Right lobe of liver (tissue), 4 donors: ENCODE measurements around the gene ERGIC3.

Experiments
- POLR2A ChIP-seq: fragments of 450-650 bp; IDR thresholded peaks from one replicate; pipeline ENCODE4 v1.6.1; 2017; ENCODE audit warnings: antibody characterized with exemption, mild to moderate bottlenecking
- TF ChIP-seq, protein P1 (sequence below), 4 donors: fragments of 200-600 bp in 3 of 4; fragments of 450-650 bp in 1 of 4; IDR thresholded peaks; one replicate each; pipeline versions ENCODE4 v1.5.1 to v1.8.0; 2016 to 2022; ENCODE audit warnings: antibody characterized with exemption in 4 of 4, mild to moderate bottlenecking in 2 of 4
- donor health status: DM: no; HTN: no; CAD: no.
- donor health status: DM: no; HTN: no; CAD: no.
- donor health status: DM: no; HTN: yes; CAD: no.

- TF ChIP-seq, protein P1, sequence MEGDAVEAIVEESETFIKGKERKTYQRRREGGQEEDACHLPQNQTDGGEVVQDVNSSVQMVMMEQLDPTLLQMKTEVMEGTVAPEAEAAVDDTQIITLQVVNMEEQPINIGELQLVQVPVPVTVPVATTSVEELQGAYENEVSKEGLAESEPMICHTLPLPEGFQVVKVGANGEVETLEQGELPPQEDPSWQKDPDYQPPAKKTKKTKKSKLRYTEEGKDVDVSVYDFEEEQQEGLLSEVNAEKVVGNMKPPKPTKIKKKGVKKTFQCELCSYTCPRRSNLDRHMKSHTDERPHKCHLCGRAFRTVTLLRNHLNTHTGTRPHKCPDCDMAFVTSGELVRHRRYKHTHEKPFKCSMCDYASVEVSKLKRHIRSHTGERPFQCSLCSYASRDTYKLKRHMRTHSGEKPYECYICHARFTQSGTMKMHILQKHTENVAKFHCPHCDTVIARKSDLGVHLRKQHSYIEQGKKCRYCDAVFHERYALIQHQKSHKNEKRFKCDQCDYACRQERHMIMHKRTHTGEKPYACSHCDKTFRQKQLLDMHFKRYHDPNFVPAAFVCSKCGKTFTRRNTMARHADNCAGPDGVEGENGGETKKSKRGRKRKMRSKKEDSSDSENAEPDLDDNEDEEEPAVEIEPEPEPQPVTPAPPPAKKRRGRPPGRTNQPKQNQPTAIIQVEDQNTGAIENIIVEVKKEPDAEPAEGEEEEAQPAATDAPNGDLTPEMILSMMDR (IDR thresholded peaks at IDR 0.05) = no peak
- TF ChIP-seq POLR2A = no peak
Measured at GRCh38 chr20:35515949-35516645, 25.8 kb upstream of the ERGIC3 start.
